B cell (primary cell): ENCODE measurements around the gene DCBLD2. TPM values are rescaled to one million over a fixed set of nuclear protein-coding genes. Genes with fewer than 3 reads are reported as not detected.

Experiments used
- ATAC-seq: fragments of 200-7000 bp; cut with Tn5 transposase; one replicate; pipeline ENCODE4 v1.10.0; 2021; ENCODE audit warnings: low read depth, mild to moderate bottlenecking, moderate number of reproducible peaks, moderate library complexity
- CTCF ChIA-PET: fragments of 350-600 bp; sonication (Branson Sonifier 250); formaldehyde crosslinking; loops from one replicate; lab custom pipeline; 2021; ENCODE audit warnings: antibody characterized with exemption, inconsistent platforms; lab: Charles Lee
- POLR2A ChIA-PET: fragments of 350-600 bp; sonication (Branson Sonifier 250); formaldehyde crosslinking; loops from one replicate; lab custom pipeline; 2021; ENCODE audit warnings: antibody characterized with exemption; lab: Charles Lee
- DNase-seq: peaks from one replicate; pipeline ENCODE4 v3.0.0; 2013
- H2AFZ ChIP-seq: 2 replicates; pipeline ENCODE4 v1.6.1; 2012; ENCODE audit warnings: mild to moderate bottlenecking, low read depth, low read length; ENCODE audit not compliant: insufficient read depth, poor library complexity, severe bottlenecking
- H3K27ac ChIP-seq, 2 donors: 1 replicate in 1 of 2; 2 replicates in 1 of 2; pipeline ENCODE4 v1.5.1; 2012 to 2013; ENCODE audit warnings: low read length in 2 of 2, mild to moderate bottlenecking in 2 of 2, moderate library complexity in 1 of 2
- H3K27me3 ChIP-seq, 4 experiments: fragments of 200-600 bp in 1 of 4; sonication (generic) in 1 of 4; replicated peaks in 1 of 4; 1 replicate in 2 of 4; 2 replicates in 2 of 4; pipeline versions ENCODE4 v1.6.1 to v1.7.0; 2013 to 2016; ENCODE audit warnings: low read length in 3 of 4, mild to moderate bottlenecking in 2 of 4, mixed read lengths in 1 of 4, moderate library complexity in 1 of 4; ENCODE audit not compliant: insufficient read depth in 4 of 4, control insufficient read depth in 3 of 4; ENCODE audit errors: control extremely low read depth in 1 of 4
- H3K36me3 ChIP-seq, 2 experiments: replicated peaks in 1 of 2; 1 replicate in 1 of 2; 2 replicates in 1 of 2; pipeline versions ENCODE4 v1.6.1 to v1.7.1; 2013; ENCODE audit warnings: low read length in 1 of 2; ENCODE audit not compliant: insufficient read depth in 2 of 2, control insufficient read depth in 1 of 2; ENCODE audit errors: control extremely low read depth in 1 of 2, extremely low read depth in 1 of 2
- H3K4me1 ChIP-seq, 2 donors: fragments of 200-600 bp in 1 of 2; sonication (generic) in 1 of 2; 1 replicate in 1 of 2; 2 replicates in 1 of 2; pipeline versions ENCODE4 v1.5.1 to v1.6.1; 2013 to 2017; ENCODE audit warnings: low read length in 2 of 2; ENCODE audit not compliant: control insufficient read depth in 2 of 2, insufficient read depth in 2 of 2
- H3K4me2 ChIP-seq: replicated peaks from 2 replicates; pipeline ENCODE3; 2012; ENCODE audit warnings: mild to moderate bottlenecking, low read depth, low read length; ENCODE audit not compliant: poor library complexity, severe bottlenecking
- H3K4me3 ChIP-seq, 5 experiments: fragments of 200-600 bp in 1 of 5; sonication (generic) in 1 of 5; 1 replicate in 3 of 5; 2 replicates in 2 of 5; pipeline versions ENCODE4 v1.5.1 to v1.7.0; 2011 to 2016; ENCODE audit warnings: low read length in 4 of 5, mild to moderate bottlenecking in 4 of 5, low read depth in 2 of 5, control low read depth in 1 of 5, moderate library complexity in 1 of 5; ENCODE audit not compliant: insufficient read depth in 1 of 5; ENCODE audit errors: control extremely low read depth in 1 of 5, extremely low read depth in 1 of 5
- H3K79me2 ChIP-seq: fragments of 200-600 bp; sonication (generic); one replicate; pipeline ENCODE4 v1.6.0; 2016; ENCODE audit warnings: low read length; ENCODE audit not compliant: control insufficient read depth, insufficient read depth
- H3K9ac ChIP-seq: fragments of 200-600 bp; sonication (generic); 2 replicates; pipeline ENCODE4 v1.6.1; 2017; ENCODE audit warnings: mild to moderate bottlenecking, low read length, moderate library complexity
- H3K9me3 ChIP-seq, 3 donors: one replicate each; pipeline versions ENCODE4 v1.6.1 to v1.7.1; 2013; ENCODE audit warnings: low read length in 2 of 3; ENCODE audit not compliant: control insufficient read depth in 2 of 3, insufficient read depth in 1 of 3; ENCODE audit errors: control extremely low read depth in 1 of 3
- H4K20me1 ChIP-seq: 2 replicates; pipeline ENCODE4 v1.6.0; 2012; ENCODE audit warnings: mild to moderate bottlenecking, low read length; ENCODE audit not compliant: insufficient read depth, control insufficient read depth, poor library complexity, severe bottlenecking
- H3K27ac Mint-ChIP-seq: one replicate; pipeline ENCODE4 v1.8.0; 2021; ENCODE audit warnings: mixed read lengths
- H3K27me3 Mint-ChIP-seq: one replicate; pipeline ENCODE4 v1.8.0; 2021; ENCODE audit warnings: mixed read lengths
- H3K4me1 Mint-ChIP-seq: one replicate; pipeline ENCODE4 v1.8.0; 2021; ENCODE audit warnings: mixed read lengths
- H3K4me3 Mint-ChIP-seq: one replicate; pipeline ENCODE4 v1.8.0; 2021; ENCODE audit warnings: mixed read lengths
- H3K9me3 Mint-ChIP-seq: one replicate; pipeline ENCODE4 v1.8.0; 2022; ENCODE audit warnings: mixed read lengths; ENCODE audit not compliant: insufficient read depth
- EZH2 ChIP-seq: IDR thresholded peaks from 2 replicates; pipeline ENCODE4 v1.6.1; 2012; ENCODE audit warnings: borderline replicate concordance, low read depth, mild to moderate bottlenecking, moderate library complexity, low read length; ENCODE audit not compliant: insufficient read depth, poor library complexity, severe bottlenecking
- WGBS: methylation state at CpG from one replicate; pipeline ENCODE4 v1.1.5; 2013; ENCODE audit warnings: missing lambda C conversion rate; ENCODE audit not compliant: insufficient coverage; 5-methylcytosine and 5-hydroxymethylcytosine counted together
- intact Hi-C: fragments of 100-400 bp; cut with micrococcal nuclease; formaldehyde crosslinking; loops from one replicate; pipeline ENCODE4 v1.10.0; 2022
- polyA plus RNA-seq: library from polyadenylated mRNA; depleted of rRNA; stranded (reverse); fragments of >200 nt; gene quantifications from 2 replicates; pipeline ENCODE4 v1.2.3, GENCODE V29; 2012
- total RNA-seq, 2 donors: library from RNA; stranded (reverse); fragments of 120-200 nt in 1 of 2; gene quantifications; 1 replicate in 1 of 2; 2 replicates in 1 of 2; pipeline versions ENCODE4 v1.2.3 to v1.2.4, GENCODE V29; 2013 to 2022
- TF ChIP-seq, protein P1 (sequence below): fragments of 200-600 bp; IDR thresholded peaks from one replicate; pipeline ENCODE4 v1.8.0; 2022; ENCODE audit warnings: antibody characterized with exemption, mild to moderate bottlenecking

The DCBLD2 gene
- total and polyA plus RNA-seq, 2 donors (not counting 1 experiment from before 2014, with no cell fraction given), result 0.37 to 3.5 TPM

DNA sequence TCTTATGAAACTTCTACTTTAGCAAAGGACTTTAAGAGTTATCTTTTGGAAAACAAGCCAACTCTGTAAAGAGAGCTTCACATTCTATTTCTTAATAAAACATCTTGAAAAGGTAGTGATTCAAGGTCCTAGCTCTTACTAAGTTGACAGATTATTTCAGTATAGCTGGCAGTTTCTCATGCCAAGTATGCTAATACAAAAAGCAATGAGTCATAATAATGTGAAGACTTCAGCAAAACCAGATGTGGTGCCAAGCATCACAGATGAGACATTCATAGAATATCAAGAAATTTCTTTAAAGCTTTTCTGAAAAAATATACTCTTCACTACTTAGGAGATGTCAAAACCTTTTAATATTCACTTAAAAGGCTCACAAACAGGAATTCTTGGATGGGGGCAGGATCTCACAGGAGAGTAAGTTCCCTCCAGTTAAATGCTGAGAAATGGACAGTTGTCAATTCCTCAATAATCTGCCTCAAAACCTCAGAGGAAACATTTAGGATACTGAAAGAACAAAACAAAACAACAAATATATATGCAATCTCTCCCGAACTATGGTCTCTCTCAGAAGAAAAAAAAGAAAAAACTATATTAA lies 45.6 kb downstream of the DCBLD2 start:
- Mint-ChIP-seq H3K4me1 (no peaks in the 10 kb centered on the region), H3K27ac (no peak overlapping the region), H3K27me3 (no peaks in the 10 kb centered on the region), H3K4me3 (no peak overlapping the region), H3K9me3 (peaks cover 3% of the 10 kb centered on the region)
- TF ChIP-seq EZH2, result no peak
- TF ChIP-seq, protein P1, sequence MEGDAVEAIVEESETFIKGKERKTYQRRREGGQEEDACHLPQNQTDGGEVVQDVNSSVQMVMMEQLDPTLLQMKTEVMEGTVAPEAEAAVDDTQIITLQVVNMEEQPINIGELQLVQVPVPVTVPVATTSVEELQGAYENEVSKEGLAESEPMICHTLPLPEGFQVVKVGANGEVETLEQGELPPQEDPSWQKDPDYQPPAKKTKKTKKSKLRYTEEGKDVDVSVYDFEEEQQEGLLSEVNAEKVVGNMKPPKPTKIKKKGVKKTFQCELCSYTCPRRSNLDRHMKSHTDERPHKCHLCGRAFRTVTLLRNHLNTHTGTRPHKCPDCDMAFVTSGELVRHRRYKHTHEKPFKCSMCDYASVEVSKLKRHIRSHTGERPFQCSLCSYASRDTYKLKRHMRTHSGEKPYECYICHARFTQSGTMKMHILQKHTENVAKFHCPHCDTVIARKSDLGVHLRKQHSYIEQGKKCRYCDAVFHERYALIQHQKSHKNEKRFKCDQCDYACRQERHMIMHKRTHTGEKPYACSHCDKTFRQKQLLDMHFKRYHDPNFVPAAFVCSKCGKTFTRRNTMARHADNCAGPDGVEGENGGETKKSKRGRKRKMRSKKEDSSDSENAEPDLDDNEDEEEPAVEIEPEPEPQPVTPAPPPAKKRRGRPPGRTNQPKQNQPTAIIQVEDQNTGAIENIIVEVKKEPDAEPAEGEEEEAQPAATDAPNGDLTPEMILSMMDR, result no peak
- intact Hi-C loops, result no loop called here
- Histone ChIP-seq H4K20me1 (no peaks in the 10 kb centered on the region), H3K36me3 (no peaks in the 10 kb centered on the region), H2AFZ (no peak overlapping the region), H3K4me2 (no peak overlapping the region), H3K9me3 (peaks cover 0 to 20% (median 0%) of the 10 kb centered on the region in 3 donors), H3K27me3 (no peaks in the 10 kb centered on the region), H3K79me2 (no peaks in the 10 kb centered on the region), H3K27ac (no peak overlapping the region), H3K4me3 (no peak overlapping the region), H3K9ac (no peak overlapping the region), H3K4me1 (no peaks in the 10 kb centered on the region)
- DNase-seq, result no peak
- WGBS, result no CpG with 5 or more reads among the region's 1 CpG
- ChIA-PET POLR2A (no interaction called here), CTCF (no interaction called here)
- no peak for ATAC-seq

DNA sequence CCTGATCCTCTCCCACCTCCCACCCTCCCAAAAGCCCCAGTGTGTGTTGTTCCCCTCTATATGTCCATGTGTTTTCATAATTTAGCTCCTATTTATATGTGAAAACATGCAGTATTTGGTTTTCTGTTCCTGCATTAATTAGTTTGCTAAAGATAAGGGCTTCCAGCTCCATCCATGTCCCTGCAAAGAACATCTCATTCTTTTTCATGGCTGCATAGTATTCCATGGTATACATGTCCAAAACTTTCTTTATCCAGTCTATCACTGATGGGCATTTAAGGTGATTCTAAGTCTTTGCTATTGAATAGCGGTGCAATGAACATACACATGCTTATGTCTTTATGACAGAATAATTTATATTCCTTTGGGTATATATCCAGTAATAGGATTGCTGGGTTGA lies 53.4 kb downstream of the DCBLD2 start:
- Histone ChIP-seq H3K4me1 (peaks cover 0 to 7% of the 10 kb centered on the region in 2 donors), H4K20me1 (no peaks in the 10 kb centered on the region), H3K27me3 (no peaks in the 10 kb centered on the region), H3K36me3 (no peaks in the 10 kb centered on the region), H3K9ac (no peak overlapping the region), H3K27ac (no peak overlapping the region), H3K79me2 (no peaks in the 10 kb centered on the region), H3K4me2 (no peak overlapping the region), H3K4me3 (no peak overlapping the region), H2AFZ (no peak overlapping the region), H3K9me3 (no peaks in the 10 kb centered on the region)
- H3K4me1 Mint-ChIP-seq, result peaks cover 8% of the 10 kb centered on the region
- CTCF ChIA-PET, result no interaction called here
- no peak overlapping the region for H3K4me3 Mint-ChIP-seq
- DNase-seq, result no peak
- intact Hi-C loops, result no loop called here
- H3K27me3 Mint-ChIP-seq, result no peaks in the 10 kb centered on the region
- no CpG with 5 or more reads among the region's 1 CpG for WGBS
- ATAC-seq, result no peak
- POLR2A ChIA-PET, result no interaction called here
- H3K27ac Mint-ChIP-seq, result no peak overlapping the region
- TF ChIP-seq EZH2, result no peak
- TF ChIP-seq, protein P1, result no peak
- peaks cover 3% of the 10 kb centered on the region for H3K9me3 Mint-ChIP-seq
